ENCODE data around the gene RECK.

RECK gene

DNA sequence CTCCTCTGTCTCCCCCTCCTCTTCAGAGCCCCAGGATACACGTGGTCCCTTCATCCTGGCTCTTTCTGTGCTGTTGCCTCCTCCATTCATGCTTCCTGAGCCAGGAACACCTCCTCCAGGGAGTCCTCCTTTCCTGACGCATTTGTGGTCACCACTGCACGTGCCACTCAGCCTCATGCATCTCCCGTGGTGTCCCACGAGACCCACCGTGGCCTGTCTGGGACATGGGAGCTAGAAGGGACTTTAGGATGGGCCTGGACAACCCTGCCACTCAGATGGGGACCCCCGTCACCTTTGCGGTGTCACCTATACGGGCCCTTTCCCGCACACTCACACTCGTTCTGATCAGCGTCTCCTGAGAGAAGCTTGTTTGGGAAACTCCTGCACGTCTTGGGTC, 106.5 kb downstream of the RECK start:
- DNase-seq (ENCODE audit: extremely low spot score), result no peak
- POLR2A ChIA-PET, result no interaction called here
- CTCF ChIA-PET, result interaction anchor here (3.1 to 3.8 kb wide), 2 partner anchors 23 to 41 kb away, joined by 12 to 27 read pairs; no protein-coding TSS in a partner anchor
- no peak for TF ChIP-seq CTCF (IDR thresholded peaks at IDR 0.05; ENCODE audit: control extremely low read depth, extremely low read depth, low read depth, missing control alignments)

- POLR2A ChIA-PET, result interaction anchor here (1.1 kb wide), 1 partner anchor 46 kb away, joined by 3 read pairs; the partner anchor contains the start of gene CLTA
- TF ChIP-seq CTCF (IDR thresholded peaks at IDR 0.05; ENCODE audit: control extremely low read depth, extremely low read depth, low read depth, missing control alignments), result no peak
- CTCF ChIA-PET, result interaction anchor here (1.0 to 3.8 kb wide), 9 partner anchors 8 to 121 kb away, joined by 3 to 27 read pairs (median 3); partner anchors contain the start of gene GLIPR2
- no peak for DNase-seq (ENCODE audit: extremely low spot score)
Observed at GRCh38 chr9:36144309-36145232, 107.9 kb downstream of the RECK start.

GRCh38 chr9:36145970-36146369, 109.3 kb downstream of the RECK start:
- DNase-seq (ENCODE audit: extremely low spot score), result no peak
- CTCF ChIA-PET, result no interaction called here
- no peak for TF ChIP-seq CTCF (IDR thresholded peaks at IDR 0.05; ENCODE audit: control extremely low read depth, extremely low read depth, low read depth, missing control alignments)
- POLR2A ChIA-PET, result no interaction called here

DNA sequence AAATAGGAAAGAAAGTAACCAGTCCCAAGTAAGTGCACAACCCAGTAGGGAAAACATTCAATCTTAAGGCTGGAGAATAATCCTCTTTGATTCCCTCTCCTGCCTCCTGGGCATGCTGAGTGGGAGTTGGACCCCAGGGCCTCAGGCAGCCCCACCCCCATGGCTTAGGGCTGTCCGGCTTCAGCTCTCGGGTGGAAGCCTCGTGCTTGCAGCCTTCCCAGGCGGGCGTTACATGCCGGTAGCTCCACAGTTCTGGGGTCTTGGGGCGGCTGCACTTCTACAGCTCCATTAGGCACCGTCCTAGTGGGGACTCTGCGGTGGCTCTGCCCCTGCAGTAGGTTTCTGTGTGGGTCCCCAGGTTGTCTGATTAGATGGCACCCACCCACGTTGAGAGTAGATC, 109.9 kb downstream of the RECK start:
- POLR2A ChIA-PET, result no interaction called here
- CTCF ChIA-PET, result interaction anchor here (1.9 kb wide), 1 partner anchor 10 kb away, joined by 7 read pairs; the partner anchor contains the start of gene GLIPR2
- TF ChIP-seq CTCF (IDR thresholded peaks at IDR 0.05; ENCODE audit: control extremely low read depth, extremely low read depth, low read depth, missing control alignments), result no peak
- DNase-seq (ENCODE audit: extremely low spot score), result no peak

DNA sequence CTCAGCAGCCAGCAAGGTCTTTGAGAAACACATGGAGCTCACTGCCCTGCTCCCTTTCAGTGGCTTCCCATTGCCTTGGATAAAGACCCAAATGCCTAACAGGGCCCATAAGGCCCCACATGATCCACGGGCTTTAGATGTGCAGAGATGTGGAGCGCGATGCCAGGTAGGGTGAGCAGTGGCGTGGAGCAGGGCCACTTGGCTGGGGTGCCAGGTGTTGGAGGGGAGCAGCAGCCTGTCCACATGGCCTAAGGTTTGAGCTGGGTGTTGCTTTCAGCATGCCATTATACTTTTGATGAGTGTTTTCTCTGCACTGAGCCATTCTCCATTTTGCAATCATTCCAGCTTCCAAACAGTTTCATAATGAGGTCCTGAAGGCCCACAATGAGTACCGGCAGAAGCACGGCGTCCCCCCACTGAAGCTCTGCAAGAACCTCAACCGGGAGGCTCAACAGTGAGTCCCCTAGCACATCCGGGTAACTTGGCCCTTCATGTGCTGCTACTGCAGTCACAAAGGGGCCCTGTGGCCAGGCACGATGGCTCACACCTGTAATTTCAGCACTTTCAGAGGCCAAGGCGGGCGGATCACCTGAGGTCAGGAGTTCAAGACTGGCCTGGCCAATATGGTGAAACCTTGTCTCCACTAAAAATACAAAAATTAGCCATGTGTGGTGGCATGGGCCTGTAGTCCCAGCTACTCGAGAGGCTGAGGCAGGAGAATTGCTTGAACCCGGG, 110.9 kb downstream of the RECK start:
- ChIA-PET POLR2A (no interaction called here), CTCF (interaction anchor here (0.8 to 5.8 kb wide), 6 partner anchors 11 to 167 kb away, joined by 3 to 39 read pairs (median 5); partner anchors contain the start of genes CLTA and GLIPR2)
- TF ChIP-seq CTCF (IDR thresholded peaks at IDR 0.05; ENCODE audit: control extremely low read depth, extremely low read depth, low read depth, missing control alignments), result no peak
- DNase-seq (ENCODE audit: extremely low spot score), result no peak

Measured in GM10248 (cell line).